CD4-positive, alpha-beta T cell treated with Interleukin-17A for 4 hours (primary cell): ENCODE data around the gene ALKAL2.
"Not testable (repeated sequence)": the region's sequence is repeated elsewhere in the genome, so short reads cannot be mapped to it uniquely, and the experiment has no call there.

Experiments used
- DNase-seq: peaks from one replicate; pipeline ENCODE4 v3.0.0-alpha.2; 2020; ENCODE audit warnings: mixed read lengths

Gene ALKAL2, protein sequence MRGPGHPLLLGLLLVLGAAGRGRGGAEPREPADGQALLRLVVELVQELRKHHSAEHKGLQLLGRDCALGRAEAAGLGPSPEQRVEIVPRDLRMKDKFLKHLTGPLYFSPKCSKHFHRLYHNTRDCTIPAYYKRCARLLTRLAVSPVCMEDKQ

DNA sequence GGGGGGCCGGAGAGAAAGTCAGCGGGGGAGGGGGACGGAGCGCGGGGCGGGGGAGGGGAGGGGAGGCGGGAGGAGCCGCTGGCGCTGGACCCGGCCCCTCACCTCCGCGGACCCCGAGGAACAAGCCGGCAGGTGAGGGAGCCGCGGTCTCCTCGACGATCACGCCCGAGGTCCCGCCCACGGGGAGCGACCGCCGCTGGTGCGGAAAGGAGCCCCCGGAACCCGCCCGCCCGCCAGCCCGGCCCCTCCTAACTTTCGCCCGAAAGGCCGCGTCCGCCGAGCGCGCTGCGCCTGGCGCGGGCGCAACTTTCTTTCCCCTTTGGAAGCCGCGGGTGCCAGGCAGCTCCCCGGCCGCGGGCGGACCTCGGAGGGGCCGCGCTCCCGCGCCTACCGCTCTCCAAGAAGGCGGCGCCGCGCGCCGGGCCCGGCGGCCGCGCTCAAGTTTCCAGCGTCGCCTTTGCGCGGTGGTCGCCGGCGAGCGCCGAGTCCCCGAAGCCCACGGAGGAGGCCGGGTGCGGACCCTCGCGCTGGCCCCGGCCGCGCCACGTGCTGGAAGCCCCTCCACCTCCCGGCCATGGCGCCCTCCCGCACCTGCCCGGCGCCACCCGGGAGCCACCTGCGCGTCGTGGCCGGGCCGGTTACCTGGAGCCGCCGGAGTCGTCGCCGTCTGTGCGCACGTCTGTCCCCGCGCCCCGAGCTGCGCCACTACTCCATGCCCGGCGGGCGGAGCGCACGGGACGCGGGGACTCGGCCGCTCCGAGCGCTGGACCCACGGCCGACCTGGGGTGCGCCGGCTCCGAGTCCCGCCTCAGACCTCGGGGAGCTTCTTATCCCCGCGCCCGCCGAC is at the start of gene ALKAL2:
Gene ALKAL2, minus strand, starts transcription at position 181 of the 847 bp plus-strand sequence. CDS start 256 bp downstream, outside the sequence.
- DNase-seq, result peak; percentile 11

DNA sequence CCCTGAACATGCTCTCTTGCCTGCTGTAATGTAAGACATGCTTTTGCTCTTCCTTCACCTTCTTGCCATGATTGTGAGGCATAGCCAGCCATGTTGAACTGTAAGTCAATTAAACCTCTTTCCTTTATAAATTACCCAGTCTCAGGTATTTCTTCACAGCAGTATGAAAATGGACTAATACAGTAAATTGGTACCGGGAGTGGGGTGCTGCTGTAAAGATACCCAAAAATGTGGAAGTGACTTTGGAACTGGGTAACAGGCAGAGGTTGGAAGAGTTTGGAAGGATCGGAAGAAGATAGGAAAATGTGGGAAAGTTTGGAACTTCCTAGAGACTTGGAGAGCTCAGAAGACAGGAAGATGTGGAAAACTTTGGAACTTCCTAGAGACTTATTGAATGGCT is 49.1 kb upstream of the ALKAL2 start:
- not testable (repeated sequence) for DNase-seq

DNA sequence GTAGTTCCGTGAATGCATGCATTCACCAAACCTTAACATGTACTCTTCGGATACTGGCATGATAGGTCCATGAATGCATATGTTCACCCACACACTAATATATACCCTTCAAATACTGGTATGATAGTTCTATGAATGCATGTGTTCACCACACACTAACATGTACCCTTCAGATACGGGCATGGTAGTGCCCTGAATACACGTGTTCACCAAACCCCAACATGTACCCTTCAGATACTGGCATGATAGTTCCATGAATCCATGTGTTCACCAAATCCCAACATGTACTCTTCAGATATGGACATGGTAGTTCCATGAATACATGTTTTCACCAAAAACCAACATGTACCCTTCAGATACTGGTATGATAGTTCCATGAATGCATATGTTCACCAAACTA is 48.5 kb upstream of the ALKAL2 start:
- no peak for DNase-seq

DNA sequence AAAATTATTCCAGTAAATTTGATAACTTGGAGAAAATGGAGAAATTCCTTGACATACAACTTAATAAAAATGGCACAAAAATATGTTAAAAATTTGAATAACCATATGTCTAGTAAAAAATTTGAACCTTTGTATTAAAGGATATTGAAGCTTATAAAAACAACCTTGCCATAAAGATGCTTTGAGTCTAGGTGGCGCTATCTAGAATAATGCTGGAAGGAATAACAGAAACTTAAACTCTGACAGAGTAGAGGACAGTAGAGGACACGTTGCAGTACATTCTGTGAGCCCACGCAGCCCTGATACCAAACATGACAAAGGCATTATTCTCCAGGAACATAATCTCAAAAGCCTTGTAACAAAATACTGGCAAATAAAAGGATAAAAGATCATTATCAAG is 44.7 kb upstream of the ALKAL2 start:
- no peak for DNase-seq

DNA sequence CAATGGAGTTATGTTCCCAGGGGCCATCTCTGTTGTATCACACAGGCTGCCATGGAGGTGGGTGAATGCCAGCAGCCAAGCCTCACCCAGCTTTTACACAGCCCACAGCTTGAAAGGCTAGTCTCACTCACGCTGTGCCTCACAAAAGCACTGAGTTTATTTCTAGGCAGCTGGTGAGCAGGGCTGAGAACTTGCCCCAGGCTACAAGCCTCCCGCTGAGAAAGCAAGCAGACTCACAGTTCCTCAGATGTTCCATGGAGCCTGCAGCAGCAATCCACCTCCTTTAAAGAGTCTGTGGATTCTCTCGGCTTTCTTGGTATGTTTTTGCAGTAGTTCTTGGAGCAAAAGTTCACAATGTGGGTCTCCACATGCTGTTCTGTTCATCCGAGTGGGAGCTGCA is 40.9 kb upstream of the ALKAL2 start:
- no peak for DNase-seq

DNA sequence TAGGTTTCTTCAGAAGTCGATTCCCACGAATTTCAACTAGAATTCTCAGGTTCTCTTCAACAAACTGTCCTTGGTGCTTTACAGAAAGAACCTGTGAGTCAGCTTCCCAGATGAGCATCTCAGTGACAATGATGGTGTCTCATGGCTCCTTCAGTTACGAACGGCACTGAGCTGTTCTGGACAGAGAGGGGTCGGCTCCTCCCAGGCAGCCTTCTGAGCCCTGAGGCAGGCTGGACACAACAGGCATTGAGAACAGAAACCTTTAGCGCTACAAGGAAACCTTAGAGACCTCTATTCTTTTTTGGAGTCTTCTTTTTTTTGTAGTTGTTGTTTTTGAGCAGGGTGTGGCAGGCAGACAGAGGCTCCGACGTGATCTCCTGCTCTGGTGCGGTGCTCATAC is 35.1 kb upstream of the ALKAL2 start:
- DNase-seq, result no peak

DNA sequence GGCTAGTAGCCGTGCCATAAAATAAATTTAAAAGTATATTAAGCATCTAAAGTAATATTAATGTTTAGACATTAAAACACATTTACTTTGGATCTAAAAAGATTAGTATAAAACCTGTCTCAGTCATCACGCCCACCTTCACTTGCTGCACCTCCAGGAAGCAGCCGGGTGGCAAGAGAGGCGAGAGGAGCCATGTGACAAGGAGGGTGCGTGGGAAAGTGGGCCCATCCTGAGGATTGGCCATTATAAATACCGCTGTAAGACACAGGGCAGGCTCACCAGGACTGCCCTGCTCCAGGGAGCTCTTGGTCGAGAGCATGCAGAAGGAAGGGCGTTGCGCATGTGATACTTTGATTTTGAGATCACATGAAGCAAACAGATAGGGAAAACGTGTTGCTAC is 34.4 kb upstream of the ALKAL2 start:
- no peak for DNase-seq

DNA sequence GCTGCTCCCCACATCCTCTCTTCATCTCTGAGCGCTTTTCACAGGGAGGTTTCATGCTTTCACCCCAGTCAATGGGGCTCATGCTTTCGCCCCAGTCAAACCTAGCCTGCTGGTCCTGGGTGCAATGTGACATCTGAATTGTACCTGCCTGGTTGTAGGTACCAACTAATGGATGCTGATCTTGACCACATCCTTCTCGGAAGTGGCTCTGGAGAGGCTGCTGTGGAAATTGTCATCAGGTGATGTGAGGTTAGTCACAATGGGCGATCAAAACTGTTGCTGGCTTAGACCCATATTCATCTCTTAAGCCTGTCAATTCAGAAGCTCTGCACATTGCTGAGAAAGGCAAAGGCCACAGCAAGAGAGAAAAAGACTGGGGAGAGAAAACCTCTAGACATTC is 32.7 kb upstream of the ALKAL2 start:
- DNase-seq, result no peak

DNA sequence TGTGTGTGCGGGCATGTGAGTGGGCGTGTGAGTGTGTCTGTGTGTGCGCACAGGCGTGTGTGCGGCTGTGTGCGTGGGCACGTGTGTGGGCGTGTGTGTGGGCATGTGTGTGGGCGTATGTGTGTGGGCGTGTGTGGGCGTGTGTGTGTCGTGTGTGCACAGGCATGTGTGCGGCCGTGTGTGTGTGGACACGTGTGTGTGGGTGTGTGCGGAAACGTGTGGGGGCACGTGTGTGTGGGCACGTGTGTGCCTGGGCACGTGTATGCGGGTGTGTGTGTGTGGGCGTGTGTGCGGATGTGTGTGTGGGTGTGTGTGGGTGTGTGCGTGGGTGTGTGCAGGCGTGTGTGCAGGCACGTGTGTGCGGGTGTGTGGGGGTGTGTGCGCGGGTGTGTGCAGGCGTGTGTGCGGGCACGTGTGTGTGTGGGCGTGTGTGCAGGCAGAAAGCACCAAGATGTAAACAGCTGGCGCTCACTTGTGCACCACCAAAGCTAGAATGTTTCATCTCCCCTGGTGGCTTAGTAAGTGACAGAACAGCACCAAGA is 31.2 kb upstream of the ALKAL2 start:
- no peak for DNase-seq

DNA sequence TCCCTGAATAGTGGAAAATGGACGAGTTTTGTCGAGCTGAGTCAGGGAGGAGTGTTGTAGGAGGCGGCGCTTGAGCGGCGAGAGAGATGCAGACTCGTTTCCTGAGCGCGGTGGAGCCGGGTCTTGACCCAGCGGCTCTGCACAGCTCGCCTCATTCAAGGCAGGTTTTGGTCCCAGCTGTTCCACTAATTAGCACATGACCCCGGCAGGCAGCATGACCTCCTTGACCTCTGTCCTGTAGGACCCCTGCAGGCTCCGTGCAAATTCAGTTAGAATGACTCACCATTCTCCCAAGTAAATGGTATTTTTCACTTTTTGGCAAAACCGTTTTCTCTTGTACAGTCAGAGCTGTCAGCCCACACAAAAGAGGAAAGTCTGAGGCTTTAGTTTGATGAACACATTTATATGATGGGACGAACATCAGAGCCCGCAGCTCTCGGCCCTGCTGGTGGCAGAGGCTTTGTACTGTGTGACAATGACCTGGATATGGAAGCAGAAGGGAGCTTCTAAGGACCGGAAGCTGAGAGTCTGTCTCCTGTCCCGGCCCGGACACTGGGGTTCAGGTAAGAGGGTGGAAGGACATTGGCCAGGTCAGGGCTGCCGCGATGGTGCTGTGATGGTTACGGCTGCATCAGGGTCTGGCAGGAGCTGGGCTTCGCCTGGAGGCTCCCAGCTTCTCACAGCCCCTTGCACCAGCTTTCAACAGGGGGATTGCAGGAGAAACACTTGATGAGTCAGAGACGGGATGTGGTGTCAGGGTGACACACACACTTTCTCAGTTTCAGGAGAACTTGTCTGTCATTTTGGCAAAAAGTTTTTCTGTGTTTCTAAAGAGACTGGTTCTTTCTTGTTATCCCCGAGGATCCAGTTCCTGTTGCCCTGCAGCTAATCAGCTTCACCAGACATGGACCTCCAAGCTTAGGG is 29.9 kb upstream of the ALKAL2 start:
- peak; percentile 18 for DNase-seq

DNA sequence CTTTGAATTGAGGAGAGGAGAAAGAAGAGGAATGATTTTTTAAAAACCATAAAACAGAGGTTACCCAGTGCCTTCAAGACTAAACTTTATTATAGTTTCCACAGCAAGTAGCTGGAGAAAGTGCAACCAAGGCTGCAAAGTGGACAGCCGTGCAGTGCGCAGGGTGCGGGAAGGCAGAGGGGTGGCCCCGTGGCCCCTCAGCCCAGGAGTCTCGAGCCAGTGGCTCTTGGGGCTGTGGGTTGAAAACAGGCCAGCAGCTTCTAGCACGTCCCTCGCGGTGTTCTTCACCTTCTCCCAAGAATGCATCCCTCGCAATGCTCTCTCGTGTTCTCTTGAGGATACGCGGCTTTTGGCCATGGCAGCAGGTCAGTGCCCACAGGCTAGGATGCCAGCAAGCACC is 28.5 kb upstream of the ALKAL2 start:
- no peak for DNase-seq

DNA sequence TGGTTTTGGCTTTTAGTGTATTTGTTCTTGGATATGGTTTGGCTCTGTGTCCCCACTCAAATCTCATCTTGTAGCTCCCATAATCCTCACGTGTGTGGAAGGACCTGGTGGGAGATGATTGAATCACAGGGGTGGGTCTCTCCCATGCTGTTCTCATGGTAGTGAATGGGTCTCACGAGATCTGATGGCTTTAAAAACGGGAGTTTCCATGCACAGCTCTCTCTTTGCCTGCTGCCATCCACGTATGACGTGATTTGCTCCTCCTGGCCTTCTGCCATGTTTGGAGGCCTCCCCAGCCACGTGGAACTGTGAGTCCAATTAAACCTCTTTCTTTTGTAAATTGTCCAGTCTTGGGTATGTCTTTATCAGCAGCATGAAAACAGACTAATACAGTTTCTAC is 28.0 kb upstream of the ALKAL2 start:
- DNase-seq, result not testable (repeated sequence)

DNA sequence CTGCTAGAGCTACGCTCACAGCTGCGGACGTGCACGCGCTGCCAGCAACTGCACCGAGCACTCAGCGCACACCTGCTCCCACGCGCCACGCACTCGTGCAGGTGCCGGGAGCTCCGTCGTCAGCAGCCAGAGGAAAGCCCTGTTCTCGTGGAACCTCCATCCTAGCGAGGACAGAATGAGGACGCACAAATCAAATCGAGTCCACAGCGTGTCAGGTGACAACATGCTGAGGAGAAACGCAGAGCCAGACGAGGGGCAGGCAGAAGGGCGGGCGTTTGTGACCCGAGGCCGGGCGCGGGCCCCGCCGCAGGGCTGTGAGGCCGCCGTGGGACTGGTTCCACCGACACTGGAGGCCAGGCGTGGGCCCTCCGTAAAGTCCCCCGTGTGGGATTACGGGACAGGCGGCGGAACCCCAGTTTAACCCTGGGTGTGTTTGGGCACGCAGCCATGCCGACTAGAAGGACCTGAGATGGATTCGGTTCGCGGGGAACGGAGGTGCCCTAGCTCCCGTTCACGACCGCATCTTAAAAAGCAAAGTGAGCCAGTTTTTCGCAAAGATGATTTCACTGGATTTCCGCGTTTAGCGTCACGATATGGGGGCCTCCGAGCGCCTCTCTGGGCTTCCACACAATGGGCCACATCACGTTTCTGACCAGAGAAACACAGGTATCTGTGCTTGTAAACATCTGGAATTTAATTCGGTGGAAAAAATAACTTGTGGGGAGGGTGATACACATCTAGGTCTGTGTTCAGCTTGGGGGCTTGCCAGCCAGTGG is 26.9 kb upstream of the ALKAL2 start:
- DNase-seq, result no peak

DNA sequence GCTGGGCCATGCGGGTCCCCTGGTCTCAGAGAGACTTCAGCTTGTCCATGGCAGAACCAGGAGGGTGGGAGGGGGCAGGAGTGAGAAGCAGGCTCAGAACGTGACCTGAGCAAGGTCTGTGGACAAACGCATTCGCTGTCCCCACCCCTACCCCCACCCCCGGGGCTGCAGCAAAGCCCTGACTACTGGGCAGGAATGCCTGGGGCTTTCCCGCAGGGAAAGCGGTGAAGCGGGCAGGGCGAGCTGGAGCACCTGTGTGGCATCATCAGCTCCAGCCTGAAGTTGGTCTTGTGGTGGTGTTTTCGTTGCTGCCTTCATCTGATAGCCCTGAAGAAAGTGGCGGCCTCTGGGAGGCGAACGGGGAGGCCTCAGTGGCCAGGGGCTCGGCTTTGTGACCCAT is 26.1 kb upstream of the ALKAL2 start:
- no peak for DNase-seq

DNA sequence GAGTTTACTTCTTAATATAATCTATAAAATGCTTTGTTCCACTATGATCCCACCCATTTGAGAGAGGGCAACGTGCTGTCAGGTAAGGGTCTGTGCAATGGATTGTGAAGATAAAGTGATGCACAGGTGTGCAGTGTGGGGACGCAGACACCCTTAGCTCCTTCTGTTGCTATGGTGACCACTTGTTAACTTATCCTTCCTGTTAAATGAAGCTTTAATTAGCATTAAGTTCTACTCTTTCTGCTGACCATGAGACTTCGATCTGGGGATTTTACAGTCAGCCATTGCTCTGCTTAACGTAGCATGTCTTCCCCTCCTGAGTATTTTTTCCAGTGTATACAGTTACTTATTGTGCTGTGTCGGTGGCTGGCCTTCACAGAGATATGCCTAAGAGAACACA is 23.1 kb upstream of the ALKAL2 start:
- no peak for DNase-seq

DNA sequence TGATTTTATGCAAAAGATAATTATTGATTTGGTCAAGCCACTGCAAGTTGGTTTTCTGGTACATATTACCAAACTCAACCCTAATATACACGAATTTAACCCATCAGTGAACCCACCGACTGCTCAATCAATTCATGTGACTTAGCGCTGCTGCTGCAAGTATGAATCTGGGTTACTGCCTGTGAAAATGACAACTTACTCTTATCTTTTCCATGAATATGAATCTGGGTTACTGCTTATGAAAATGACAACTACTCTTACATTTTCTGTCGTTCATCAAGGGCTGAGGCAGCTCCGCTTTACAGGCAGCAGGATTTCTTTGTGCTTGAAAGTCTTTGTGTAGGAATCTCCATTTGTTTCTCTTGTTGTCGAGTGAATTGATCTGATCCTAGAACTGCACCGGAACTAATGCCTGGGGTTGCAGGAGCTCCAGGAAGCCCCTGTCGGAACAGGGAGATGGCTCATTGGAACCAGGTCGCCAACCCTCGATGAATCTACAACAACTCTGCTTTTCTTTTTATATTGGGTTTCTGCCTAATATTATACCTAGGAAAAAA is 22.1 kb upstream of the ALKAL2 start:
- DNase-seq, result no peak

DNA sequence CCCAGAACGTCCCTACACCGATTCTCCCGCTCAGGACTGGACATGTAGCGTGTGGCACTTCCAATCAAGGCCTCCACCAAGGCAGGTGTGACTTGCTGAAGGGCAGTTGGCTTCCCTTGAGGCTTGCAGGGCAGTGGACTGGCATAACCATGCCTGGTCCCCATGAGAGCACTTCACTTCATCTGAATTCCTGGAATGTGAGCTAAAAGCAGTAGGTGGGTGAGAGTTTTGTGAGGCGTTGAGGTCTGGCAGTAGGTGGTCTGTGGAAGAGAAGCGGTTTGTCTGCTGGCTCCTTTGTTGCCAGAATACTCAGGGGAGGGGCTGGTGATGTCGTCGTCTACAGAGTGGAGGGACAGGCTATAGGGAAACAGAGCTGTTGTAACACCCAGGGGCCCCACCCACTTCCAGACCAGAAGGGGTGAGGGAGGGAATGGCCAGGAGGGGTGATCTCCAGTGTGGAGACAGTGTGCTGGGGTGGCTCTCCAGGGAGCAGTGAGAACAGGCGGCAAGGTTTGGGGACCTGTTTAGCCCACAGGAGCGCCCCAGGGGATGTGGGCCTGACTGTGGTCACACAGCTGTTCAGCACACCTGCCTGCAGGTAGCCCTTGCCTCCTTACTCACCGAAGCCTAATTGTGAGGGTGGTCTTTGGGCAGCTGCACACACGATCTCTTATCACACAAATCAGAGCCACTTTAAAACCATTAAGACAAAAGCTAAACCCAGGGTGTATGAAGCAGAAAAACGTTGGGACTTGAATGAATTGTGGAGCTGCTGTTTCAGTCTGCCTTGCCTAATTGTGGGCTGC is 21.5 kb upstream of the ALKAL2 start:
- DNase-seq, result no peak

DNA sequence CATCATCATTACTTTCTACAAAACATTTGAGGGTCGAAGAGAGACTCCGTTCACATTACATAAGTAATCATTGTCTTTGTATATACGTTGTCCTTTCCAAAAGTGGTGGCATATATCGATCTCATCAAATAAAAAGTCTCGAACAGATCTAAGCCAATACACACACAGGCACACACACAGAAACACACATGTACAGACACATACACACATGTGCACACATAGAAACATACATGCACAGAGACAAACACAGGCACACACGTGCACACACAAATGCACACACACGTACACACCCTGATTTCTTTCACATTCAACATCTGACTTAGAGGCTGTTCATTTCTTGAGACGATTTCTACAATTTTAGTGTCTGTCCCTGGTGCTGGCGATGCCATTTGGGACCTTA is 17.5 kb upstream of the ALKAL2 start:
- no peak for DNase-seq

DNA sequence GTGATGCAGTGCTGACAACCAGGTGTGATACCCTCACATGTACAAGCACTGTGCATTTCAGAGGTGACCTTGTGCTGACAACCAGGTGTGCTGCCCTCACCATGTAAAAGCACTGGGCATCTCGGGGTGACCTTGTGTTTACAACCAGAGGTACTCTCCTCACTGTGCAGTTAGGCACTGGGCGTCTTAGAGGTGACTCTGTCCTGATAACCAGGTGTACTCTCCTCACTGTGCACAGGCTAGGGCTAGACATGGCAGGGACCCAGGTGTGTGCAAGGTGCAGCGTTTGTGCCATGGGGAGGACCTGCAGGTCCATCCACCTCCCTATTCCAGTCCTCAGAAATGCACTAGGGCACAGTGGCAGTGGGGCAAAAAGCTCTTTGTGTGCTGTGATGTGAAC is 8.5 kb upstream of the ALKAL2 start:
- no peak for DNase-seq

DNA sequence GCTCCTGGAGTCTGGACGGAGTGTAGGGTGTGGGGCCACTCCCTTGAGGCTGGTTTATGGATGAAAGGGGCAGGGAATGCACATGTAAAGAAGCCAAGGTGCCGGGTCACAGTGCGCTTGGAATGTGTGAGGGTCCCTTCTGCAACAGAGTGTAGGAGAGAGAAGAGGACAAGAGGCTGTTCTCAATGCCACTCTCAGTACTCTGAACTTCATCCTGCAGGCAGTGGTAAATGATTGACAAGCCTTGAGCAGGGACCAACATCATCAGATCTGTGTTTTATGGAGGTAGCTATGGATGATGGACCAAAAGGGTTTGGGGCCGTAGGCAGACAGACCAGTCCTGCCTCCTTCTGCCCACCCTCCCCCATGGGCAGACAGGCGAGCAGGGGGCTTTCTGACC is 7.2 kb upstream of the ALKAL2 start:
- no peak for DNase-seq

DNA sequence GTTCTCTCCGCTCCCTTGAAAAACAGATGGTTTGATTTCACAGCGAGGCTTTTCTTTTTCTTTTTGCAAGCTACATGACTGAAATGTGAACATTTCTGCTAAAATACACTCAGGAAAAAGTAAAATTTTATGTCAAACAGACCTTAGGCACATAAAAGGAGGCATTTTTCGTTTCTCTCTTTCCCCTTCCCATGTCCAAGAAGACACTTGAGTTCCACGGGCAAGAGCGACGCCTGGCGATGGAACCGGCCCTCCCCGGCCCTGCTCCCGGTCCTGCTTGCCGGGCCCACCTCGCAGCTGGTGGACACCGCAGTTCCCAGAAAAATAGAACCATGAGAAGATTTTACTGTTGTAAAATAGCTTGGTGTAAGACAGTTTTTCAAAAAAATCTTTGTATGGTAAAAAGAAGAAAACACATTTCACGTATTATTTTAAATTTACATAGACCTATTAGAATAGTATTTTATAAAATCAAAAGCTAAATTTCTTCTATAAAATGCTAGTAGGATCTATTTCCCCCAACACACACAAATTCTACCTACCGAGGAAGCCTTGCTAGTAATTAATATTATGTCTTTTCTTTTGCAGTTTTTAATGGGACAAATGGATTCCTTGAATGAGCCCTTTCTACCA is 2.3 kb upstream of the ALKAL2 start:
- peak; percentile 71 for DNase-seq
